Loucy (cell line): Measurements from ENCODE around the gene GSG1L.

Source experiments
- EZH2phosphoT487 ChIP-seq: fragments of 200-600 bp; IDR thresholded peaks from 2 replicates; pipeline ENCODE4 v1.6.1; 2018; ENCODE audit warnings: antibody characterized with exemption, mild to moderate bottlenecking, moderate library complexity, borderline replicate concordance
- TF ChIP-seq, protein P1 (sequence below): fragments of 200-600 bp; sonication (generic); conservative IDR thresholded peaks from 2 replicates; pipeline ENCODE4 v1.5.1; 2014; ENCODE audit warnings: mild to moderate bottlenecking, antibody characterized with exemption, low read length

GRCh38 chr16:28053461-28053860, 10.1 kb downstream of the GSG1L start:
- no peak for TF ChIP-seq EZH2phosphoT487
- TF ChIP-seq, protein P1, sequence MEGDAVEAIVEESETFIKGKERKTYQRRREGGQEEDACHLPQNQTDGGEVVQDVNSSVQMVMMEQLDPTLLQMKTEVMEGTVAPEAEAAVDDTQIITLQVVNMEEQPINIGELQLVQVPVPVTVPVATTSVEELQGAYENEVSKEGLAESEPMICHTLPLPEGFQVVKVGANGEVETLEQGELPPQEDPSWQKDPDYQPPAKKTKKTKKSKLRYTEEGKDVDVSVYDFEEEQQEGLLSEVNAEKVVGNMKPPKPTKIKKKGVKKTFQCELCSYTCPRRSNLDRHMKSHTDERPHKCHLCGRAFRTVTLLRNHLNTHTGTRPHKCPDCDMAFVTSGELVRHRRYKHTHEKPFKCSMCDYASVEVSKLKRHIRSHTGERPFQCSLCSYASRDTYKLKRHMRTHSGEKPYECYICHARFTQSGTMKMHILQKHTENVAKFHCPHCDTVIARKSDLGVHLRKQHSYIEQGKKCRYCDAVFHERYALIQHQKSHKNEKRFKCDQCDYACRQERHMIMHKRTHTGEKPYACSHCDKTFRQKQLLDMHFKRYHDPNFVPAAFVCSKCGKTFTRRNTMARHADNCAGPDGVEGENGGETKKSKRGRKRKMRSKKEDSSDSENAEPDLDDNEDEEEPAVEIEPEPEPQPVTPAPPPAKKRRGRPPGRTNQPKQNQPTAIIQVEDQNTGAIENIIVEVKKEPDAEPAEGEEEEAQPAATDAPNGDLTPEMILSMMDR: no peak
